HG03565 (cell line): ENCODE data around the gene KCNRG.
"Not testable (repeated sequence)": the region's sequence is repeated elsewhere in the genome, so short reads cannot be mapped to it uniquely, and the experiment has no call there.

Experiments
- ATAC-seq: cut with Tn5 transposase; IDR thresholded peaks from one replicate; pipeline ENCODE4 v1.9.1; 2021; ENCODE audit warnings: mild to moderate bottlenecking, moderate library complexity; ENCODE audit not compliant: unreplicated experiment

The KCNRG gene, protein sequence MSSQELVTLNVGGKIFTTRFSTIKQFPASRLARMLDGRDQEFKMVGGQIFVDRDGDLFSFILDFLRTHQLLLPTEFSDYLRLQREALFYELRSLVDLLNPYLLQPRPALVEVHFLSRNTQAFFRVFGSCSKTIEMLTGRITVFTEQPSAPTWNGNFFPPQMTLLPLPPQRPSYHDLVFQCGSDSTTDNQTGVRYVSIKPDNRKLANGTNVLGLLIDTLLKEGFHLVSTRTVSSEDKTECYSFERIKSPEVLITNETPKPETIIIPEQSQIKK

DNA sequence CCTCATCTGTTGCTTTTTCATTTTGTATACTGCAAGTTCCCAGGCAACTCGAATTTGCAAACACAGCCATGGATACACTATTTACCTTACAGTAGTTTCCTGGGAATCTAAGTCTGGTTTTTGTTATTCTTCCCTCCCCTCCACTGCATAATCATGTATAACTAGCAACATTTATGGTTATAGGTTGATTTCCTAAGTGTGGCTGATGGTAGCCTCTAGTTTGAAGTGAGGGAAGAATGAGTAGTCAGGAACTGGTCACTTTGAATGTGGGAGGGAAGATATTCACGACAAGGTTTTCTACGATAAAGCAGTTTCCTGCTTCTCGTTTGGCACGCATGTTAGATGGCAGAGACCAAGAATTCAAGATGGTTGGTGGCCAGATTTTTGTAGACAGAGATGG lies at the start of gene KCNRG:
Gene KCNRG (plus strand): TSS at position 187 of the 400 bp plus-strand sequence. CDS start 50 bp downstream, at position 237.
- no peak for ATAC-seq

DNA sequence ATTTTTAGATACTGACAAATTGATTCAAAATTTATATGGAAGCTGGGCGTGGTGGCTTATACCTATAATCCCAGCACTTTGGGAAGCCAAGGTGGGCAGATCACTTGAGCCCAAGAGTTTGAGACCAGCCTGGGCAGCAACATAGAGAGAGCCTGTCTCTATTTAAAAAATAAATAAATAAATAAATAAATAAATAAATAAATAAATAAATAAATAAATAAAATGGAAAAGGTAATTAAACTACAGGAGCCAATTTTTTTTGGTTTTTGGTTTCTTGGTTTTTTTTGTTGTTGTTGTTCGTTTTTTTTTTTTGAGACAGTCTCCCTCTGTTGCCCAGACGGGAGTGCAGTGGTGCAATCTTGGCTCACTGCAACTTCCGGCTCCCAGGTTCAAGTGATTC lies 47.8 kb upstream of the KCNRG start:
- ATAC-seq: no peak

DNA sequence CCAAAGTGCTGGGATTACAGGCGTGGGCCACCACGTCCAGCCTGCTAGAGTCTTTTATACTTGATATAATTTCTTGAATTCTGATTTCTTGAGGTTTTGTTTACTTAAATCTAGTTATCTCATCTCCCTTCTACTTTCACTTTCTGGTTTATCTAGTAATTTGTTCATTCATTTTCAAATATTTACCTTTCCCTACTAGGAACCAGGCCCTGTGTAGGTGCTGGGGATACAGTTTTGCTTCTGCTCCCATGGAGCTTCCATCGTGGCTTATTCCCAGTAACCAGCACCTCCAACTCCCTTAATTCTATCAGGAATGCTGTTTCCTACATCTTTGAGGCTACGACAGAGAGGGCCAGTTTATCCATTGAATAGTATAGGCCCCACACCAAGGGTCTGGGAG lies 42.5 kb upstream of the KCNRG start:
- no peak for ATAC-seq

DNA sequence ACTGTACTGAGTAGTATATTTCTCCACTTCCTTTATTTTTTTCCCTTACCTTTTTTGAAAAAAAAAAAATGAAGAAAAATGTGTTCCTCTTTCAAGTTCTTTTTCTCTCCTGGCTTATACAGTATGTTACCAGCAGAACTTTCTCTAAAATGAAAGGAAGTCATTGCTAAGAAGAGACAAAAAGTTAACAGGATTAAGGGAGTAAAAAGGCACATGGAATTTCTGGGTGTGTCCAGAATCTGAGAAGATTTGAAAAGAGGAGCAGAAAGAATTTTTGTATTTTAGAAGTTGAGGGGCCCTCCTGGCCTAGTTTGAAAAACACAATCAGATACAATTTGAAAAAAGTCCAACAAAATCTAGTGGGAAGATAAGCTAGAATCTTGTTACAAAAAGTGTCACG lies 39.4 kb upstream of the KCNRG start:
- ATAC-seq: no peak

DNA sequence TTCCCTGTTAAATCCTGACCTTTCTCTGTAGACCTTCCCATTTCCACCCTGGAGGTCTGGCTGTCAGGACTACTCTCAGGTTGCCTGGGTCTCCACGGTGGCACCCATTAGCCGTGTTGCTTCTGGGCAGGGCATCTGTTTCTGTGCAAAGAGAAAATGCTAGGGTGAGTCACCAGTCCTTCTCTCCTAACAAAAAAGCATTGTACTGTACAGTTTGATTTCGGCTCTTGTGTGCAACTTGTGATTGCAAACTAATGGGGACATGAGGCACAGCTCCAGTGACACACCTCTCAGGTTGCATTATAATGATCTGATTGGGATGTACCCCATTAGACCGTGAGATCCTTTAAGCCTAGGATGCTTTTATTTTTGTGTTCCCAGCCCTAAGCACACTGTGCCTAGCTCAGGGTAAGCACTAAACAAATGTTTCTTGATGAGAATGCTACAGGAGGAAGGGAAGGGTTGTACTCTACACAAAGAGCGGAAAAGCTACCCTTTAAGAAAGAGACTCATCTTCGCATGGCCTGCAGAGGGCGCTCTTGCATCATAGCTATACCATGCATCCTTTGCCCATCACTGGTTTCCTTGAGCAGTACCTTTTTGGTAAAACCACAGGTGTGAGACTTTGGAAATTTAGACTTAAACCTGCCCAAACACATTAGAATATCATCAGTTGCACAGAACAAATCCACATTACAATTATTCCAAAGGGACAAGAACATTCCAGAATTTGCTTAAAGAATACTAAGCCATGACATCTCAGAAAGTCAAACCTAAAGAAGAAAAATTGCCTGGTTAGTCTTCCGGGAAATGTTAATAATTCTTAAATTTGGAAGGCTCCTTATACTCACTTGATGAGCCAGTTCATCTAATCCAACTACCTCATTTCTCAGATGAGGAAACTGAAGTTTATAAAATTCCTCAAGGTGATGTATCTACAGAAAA lies 38.7 kb upstream of the KCNRG start:
- peak; percentile 67 for ATAC-seq

DNA sequence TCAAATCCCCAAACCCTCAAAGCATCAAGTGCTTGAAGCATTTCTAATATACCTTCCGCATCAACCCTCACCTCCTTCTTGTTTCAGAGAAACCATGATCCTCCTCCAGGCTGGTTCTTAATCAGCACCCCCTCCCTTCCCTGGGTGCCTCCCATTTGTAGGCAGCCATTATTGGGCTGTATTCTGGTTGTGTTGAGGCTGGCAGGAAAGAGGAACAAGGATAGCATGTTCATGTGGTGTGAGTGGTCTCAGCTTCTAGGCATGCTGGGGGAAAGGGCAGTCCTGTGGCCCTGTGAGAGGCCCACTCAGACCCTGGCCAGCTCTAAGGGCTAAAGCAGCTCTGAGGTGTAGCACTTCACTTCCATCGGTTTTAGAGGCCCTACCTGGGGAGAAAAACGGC lies 37.3 kb upstream of the KCNRG start:
- ATAC-seq: no peak

DNA sequence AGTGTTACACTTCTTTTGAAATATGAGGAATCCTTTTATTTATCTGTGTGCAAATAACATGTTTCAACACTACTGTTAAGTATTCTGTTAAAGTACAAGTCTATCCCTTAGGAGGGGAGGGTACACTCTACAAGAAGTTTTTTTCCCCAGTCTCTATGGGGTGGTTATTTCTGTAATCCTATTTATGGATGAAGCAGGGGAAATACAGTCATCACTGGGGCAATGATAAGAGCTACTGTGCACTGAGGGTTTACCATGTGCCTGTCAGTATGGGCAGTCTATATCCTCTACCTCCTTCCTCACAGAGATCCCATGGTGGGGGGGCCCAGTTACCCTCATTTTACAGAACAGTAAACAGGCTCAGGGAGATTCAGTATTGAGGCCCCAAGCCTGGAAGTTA lies 35.0 kb upstream of the KCNRG start:
- no peak for ATAC-seq

DNA sequence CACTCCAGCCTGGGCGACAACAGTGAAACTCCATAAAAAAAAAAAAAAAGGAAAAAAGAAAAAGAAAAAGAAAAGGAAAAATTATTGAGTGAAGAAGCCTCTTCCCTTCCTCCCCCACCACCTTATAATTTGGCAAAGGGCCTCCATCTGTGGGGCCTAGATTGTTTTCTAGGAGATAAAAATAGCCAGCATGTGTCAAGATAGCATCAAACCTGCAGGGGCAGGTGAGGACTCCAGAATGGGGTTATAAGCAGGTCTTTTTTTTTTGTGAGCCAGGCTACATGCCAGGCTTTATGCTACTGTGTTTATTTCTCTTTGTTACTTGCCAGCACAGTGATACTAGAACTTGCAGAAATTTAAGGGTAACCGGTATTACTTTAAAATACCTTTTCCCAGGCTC lies 30.1 kb upstream of the KCNRG start:
- ATAC-seq: no peak

DNA sequence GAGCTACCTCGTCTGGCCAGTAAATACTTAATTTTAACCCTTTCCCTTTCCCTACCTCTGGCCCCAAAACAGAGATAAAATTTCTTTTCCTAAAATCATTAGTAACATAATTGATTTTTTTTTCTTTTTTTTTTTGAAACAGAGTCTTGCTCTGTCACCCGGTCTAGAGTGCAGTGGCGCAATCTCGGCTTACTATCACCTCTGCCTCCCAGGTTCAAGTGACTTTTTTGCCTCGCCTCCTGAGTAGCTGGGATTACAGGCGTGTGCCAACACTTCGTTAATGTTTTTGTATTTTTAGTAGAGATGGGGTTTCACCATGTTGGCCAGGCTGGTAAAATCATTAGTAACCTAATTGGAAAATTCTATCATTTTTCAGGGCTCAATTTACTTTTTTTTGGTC lies 28.8 kb upstream of the KCNRG start:
- ATAC-seq: no peak

DNA sequence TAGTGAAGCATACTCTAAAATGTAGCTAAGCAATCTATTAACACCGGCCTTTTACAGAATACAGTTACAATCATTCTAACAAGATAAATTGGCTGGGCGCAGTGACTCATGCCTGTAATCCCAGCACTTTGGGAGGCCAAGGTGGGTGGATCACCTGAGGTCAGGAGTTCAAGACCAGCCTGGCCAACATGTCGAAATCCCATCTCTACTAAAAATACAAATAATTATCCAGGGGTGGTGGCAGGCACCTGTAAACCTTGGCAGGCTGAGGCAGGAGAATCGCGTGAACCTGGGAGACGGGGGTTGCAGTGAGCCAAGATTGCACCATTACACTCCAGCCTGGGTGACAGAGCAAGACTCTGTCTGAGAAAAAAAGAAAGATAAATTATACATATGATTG lies 24.6 kb upstream of the KCNRG start:
- not testable (repeated sequence) for ATAC-seq

DNA sequence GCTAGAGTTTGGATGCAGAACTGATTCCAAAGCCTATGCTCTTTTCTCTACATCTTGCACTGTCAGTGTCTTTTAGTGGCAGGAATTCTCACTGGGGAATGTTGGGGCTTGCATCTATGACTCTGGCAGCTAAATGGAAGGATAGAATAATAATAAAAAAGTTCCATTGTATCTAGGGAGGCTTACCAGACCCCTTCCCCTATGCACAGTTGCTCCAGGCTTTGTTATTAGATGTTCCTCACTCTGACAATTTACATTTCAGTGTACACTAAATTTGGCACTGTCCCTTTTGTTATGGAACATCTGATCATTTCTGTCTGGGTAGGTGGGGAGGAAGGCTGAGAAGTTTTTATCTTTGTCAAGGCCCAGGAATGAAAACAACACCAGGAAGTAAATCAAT lies 22.1 kb upstream of the KCNRG start:
- ATAC-seq: no peak

DNA sequence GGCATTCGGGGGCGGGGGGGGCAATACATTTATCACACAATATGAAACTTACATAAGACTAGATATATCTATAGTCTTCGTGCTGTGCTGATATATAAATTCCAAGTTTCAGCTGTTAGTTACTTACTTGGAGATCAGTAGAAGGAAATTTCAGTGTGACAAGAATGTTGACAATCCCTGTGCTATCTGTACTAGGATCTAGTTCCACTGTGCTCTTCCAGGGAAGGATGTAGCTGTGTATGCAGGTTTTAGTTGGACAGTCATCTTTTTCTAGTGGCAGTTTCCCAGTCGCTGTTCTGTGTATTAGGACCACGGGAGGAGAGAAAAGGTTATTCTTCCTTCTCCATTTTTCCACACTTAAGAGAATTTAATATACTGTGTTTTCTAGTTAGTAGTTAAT lies 21.6 kb upstream of the KCNRG start:
- no peak for ATAC-seq

DNA sequence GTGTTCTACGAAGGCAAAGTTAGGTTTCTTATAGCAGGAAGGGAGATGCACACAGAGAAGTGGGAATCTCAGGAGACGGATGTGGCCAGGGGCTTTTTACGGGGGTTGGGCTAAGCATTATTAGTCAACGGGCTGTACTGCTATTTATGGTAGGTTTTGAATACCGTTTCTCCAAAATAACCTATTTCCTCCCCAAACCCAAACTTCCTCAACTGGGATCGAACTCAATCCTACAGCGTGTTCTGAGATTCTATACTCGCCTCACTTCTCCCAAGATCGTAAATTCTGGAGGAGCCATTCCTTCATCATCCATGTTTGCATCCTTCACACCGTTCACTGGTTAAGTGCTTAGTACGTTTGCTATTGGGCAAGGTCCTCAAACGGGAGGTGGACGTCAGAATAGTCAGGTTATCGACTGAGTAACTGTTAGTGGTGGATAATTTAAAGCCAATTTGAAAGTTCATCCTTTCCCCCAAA lies 19.6 kb upstream of the KCNRG start:
- no peak for ATAC-seq

DNA sequence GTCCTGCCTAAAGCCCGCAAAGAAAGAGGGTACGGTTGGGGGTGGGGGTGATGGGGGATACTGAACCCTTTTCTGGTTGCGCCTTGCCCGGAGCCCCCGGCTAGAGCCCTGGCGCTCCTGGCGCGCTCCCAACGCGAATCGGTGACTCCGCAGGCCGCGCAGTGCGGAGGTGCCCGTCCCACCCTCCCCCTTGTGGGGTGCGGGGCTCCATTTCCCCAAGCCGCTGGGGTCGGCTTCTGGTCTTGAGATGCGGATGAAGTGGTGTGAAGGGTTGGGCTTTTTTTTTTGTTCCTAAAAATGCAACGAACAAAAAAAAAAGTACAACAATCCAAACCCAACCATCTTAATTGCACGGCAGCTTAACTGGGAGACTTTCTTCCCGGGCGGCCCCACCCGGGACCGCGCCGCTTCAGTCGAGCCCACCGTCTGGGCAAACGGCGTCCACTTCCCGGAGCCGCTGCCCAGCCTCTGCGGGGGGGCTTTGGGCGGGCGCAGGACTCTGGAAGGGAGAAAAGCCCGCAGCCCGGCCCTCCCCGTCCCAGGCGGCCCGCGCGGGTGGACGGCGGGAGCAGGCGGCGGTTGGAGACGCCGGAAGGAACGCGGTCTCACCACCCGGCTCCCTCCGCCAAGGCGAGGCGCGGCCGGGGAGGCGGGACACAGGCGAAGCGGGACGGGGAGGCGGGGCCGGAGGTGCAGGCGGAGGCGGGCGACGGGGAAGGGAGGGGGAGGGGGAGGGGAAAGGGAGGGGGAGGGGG lies 18.9 kb upstream of the KCNRG start:
- peak; percentile 36 for ATAC-seq

DNA sequence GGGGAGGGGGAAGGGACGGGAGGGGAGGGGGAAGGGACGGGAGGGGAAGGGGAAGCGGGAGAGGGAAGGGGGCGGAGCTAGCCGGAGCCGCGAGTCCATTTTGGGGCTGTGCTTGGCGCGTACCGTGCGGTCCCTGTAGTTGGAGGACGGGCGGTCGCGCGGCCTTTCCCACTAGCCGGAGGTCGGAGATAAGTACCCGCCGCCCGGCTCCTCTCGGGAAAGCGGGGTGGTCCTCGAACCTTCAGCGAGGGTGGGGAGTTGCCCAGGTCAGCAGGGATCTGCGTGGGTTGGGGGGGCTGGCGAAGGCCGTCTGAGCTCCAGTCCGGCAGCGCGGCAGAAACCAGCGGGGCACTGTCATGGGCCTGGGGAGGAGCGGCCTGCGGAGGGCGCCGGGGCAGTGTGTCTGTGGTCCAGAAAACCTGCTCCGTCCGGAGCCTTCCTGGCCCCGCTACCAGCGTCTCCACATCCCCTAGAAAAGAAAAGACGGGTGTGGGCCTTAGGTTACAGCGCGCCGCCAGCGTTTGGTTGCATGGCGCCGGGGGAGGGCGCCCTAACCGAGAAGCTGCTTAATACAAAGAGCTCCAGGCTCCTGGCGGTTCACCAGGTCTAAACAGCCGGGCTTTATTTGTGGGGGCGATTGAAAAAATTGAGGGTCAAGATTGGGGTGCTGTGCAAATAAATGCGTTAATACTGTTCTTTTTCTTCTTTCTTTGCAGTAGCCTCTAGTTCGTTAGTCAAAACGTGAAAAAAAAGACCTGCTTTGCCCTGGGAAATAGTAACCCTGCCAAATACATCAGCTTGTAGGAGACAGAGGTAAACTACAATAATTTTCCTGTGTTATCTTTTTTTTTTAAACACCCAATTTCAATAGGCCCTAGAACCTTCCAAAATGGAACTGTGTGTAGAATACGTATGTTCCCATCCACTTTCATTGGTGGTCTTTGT lies 18.0 kb upstream of the KCNRG start, which contains the start of gene TRIM13:
Gene TRIM13 (plus strand): TSS at position 92 of the 945 bp plus-strand sequence. CDS start 14,899 bp downstream, outside the sequence.
- ATAC-seq: peak; percentile 54

DNA sequence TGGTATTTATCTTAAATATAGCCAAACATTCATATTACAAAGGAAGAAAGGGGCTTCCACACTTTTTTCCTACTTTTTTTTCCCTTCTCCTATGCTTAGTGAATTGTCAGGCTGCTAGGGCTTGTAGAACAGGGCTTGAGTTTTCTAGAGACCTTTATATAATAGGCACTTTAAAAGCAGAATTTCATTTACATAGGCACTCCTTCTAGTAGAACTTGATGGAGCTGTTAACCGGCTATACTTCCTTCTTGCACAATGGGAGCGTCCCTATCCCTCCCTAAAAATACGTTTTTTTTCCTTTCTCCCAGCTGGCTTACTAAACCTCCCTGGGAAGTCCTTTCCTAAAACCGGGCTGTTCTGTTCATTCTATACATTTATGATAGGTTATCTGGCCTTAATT lies 17.3 kb upstream of the KCNRG start:
- ATAC-seq: no peak

DNA sequence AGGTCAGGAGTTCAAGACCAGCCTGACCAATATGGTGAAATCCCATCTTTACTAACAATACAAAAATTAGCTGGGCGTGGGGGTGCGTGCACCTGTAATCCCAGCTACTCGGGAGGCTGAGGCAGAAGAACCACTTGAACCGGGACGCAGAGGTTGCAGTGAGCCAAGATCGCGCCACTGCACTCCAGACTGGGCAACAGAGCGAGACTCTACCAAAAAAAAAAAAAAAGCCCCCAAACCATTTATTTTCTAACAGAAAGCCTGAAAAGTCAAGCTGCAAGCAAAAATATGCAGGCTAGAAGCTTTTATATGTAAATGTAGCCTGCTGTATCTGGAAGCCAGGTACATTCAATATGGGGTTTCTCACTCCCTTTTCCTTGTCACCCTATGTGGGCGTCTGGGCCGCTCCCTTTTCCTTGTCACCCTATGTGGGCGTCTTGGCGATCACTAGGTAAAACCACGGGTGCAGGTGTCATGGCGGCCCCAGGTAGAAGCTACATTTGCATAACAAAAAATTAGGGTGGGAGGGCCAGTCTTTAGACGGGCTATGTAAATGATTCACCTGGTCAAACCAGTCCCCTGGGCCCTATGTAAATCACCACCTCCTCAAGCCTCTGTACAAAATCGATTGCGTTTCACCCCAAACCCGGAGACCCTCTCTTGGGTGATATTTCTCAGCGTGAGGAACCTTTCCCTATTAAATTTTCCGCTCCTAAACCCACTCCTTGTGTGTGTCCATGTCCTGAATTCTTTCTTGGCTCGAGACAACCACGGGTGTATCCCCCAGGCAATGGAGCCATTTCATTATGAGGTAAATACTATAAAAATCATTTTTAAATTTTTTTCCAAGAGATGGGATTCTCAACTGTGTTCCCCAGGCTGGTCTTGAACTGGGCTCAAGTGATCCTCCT lies 16.3 kb upstream of the KCNRG start:
- ATAC-seq: no peak

DNA sequence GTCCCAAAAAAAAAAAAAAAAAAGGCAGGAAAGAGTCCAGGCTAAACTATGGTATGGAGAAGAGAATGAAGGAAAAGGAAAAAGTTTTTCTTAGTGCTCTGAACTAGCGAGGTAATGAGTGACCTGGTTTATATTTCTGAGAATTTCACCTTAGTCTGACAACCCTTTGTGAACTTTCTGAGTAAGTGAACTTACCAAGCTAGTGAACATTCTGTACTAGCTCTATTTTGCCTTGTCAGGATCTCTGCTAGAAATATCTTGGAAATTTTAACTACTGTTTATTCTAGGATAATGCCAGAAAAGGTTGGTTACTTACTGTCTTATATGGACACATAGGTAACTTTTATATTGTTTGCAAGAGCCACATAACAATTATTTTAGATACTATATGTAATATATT lies 14.0 kb upstream of the KCNRG start:
- ATAC-seq: no peak
